Measurements from ENCODE around the gene RAD51B.

Gene RAD51B

DNA sequence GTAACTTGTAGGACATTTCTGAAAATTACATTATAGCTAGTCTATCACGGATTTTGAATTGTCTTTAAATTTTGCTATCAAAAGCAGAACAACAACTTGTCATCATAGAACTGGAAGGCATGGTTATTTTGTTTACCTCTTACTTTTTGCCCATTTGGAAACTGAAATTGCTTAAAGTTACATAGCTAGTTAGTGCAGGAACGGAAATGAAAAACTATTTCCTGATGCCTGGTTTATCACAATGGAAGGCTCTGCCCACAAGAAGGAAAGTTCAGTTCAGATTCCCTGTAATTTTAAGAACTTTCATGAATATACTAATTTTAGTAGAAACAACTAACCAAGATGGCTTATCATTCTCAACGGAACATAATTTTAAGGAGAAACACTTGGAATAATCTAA lies 427.7 kb downstream of the RAD51B start:
- Histone ChIP-seq H3K27me3 (ENCODE audit: insufficient read depth, insufficient read length) (no peaks in the 10 kb centered on the region), H3K9ac (ENCODE audit: insufficient read length, low read depth) (no peak overlapping the region), H3K4me3 (ENCODE audit: insufficient read length, low read depth) (no peak overlapping the region), H3K4me1 (ENCODE audit: insufficient read depth, insufficient read length) (peaks cover 2% of the 10 kb centered on the region), H3K9me3 (ENCODE audit: insufficient read depth, low read length) (no peaks in the 10 kb centered on the region), H3K36me3 (ENCODE audit: insufficient read depth, insufficient read length, low read length) (no peaks in the 10 kb centered on the region)
- TF ChIP-seq SUZ12 (IDR thresholded peaks at IDR 0.05; ENCODE audit: extremely low read depth, insufficient read depth, insufficient read length), result no peak
- no peak for TF ChIP-seq YY1 (IDR thresholded peaks at IDR 0.05; ENCODE audit: insufficient read depth, insufficient read length)
- TF ChIP-seq ZNF274 (IDR thresholded peaks at IDR 0.05; ENCODE audit: low read depth, low read length), result no peak
- no peak for DNase-seq (ENCODE audit: low read depth, low spot score)

DNA sequence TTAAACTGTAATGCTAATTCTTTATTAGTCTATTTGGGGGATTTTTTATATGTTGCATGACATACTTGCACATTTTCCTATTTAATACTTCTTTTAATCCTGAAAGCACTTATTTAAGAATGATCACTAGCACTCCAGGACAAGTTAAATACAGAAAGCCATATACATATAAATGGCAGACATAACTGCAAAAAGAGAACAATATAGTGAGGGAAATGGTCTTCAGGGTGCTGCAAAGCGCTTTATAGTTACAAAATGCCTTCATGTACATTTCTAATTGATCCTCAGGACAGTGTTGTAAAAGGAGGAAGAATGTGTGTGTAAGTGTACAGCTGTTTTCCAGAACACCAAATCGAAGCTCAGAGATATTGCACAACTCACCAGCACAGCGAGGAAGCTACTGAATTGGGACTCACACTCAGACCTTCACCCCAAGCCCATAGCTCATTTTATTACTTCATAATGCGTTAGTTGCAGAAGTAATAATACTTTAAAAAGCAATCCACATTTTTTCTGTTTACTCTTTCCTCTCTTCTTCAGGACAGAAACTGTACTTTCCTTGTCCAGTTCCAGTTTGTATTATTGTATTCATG lies 428.2 kb downstream of the RAD51B start:
- H3K9me3 ChIP-seq (ENCODE audit: insufficient read depth, low read length), result no peaks in the 10 kb centered on the region
- TF ChIP-seq YY1 (IDR thresholded peaks at IDR 0.05; ENCODE audit: insufficient read depth, insufficient read length) (no peak), SUZ12 (IDR thresholded peaks at IDR 0.05; ENCODE audit: extremely low read depth, insufficient read depth, insufficient read length) (no peak), ZNF274 (IDR thresholded peaks at IDR 0.05; ENCODE audit: low read depth, low read length) (no peak)
- no peak for DNase-seq (ENCODE audit: low read depth, low spot score)
- no peaks in the 10 kb centered on the region for H3K27me3 ChIP-seq (ENCODE audit: insufficient read depth, insufficient read length)
- H3K4me1 ChIP-seq (ENCODE audit: insufficient read depth, insufficient read length), result peaks cover 2% of the 10 kb centered on the region
- peak overlapping the region; percentile 15 for H3K9ac ChIP-seq (ENCODE audit: insufficient read length, low read depth)
- no peak overlapping the region for H3K4me3 ChIP-seq (ENCODE audit: insufficient read length, low read depth)
- no peaks in the 10 kb centered on the region for H3K36me3 ChIP-seq (ENCODE audit: insufficient read depth, insufficient read length, low read length)

DNA sequence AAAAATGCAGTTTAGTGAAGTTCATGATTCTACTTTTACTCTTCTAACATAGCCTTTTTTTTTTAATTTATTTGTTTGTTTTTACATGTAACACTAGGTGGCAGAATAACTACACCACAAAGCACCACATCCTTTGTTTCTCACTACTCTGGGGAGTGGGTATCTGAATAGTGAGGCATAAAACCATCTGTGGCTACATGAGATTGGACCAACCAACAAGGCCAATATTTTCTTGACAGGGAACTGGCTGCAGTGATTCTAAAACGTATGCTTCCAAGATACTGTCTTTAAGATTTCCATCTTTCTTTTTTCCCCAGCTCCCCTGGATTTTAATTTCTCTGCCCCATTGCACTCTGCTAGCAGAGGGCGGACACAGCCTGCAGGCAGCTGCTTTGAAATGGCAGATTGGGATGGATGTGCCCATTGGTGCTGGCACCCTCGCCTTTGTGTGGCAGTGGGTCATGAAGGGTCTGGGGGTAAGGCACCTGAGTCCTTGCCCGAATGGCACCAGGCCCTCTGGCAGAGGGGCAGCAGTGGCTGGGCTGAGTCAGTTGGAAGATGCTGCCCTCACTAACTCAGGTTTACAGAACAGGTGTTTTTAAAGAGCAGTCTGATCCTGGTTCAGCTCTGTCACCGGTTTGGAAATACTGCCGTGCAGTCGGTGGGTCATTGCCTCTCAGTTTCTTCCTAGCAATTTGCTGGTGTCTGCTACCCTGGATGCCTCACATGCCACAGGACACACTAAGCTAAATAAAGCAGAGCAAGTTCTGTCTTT lies 429.1 kb downstream of the RAD51B start:
- peaks cover 2% of the 10 kb centered on the region for H3K4me1 ChIP-seq (ENCODE audit: insufficient read depth, insufficient read length)

DNA sequence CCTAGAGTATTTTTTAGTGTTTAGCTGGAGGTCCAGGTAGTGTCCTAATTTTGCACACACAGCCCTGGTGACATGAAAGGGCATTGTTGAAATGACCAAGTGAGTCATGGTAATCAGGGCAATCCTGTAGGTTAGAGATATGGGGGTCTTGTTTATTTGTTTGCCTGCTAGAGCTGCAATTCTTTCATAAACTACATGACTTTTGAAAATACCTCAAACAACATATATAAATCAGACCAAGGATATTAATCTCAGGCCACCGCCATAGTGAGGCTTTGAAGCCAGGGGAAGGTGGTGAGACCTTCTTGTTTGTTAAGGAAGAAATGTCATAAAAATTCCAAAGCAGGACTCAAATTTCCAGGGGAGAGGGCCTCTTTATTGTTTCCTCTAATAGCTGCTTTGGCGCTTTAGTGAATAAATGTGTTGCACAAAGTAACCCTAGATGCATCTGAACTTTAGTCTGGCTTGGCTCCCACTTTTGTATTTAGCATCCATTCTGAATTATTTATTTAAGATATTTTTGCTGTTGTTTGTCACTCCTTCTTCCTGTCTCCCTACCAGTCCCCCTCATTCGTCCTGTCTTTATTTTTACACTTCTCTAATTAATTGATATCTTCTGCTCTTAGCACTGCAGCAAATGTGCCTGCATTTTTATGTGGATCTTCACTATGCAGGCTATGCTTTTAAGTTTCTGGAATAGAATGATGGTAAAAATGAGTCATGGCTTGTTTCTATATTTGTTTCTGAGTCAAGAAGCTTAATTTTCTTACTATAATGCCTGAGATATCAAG lies 430.3 kb downstream of the RAD51B start:
- DNase-seq (ENCODE audit: low read depth, low spot score), result no peak
- H3K36me3 ChIP-seq (ENCODE audit: insufficient read depth, insufficient read length, low read length), result no peaks in the 10 kb centered on the region
- peaks cover 2% of the 10 kb centered on the region for H3K4me1 ChIP-seq (ENCODE audit: insufficient read depth, insufficient read length)
- H3K9me3 ChIP-seq (ENCODE audit: insufficient read depth, low read length), result no peaks in the 10 kb centered on the region
- H3K9ac ChIP-seq (ENCODE audit: insufficient read length, low read depth), result no peak overlapping the region
- no peak for TF ChIP-seq SUZ12 (IDR thresholded peaks at IDR 0.05; ENCODE audit: extremely low read depth, insufficient read depth, insufficient read length)
- no peak for TF ChIP-seq ZNF274 (IDR thresholded peaks at IDR 0.05; ENCODE audit: low read depth, low read length)
- TF ChIP-seq YY1 (IDR thresholded peaks at IDR 0.05; ENCODE audit: insufficient read depth, insufficient read length), result no peak
- no peaks in the 10 kb centered on the region for H3K27me3 ChIP-seq (ENCODE audit: insufficient read depth, insufficient read length)
- H3K4me3 ChIP-seq (ENCODE audit: insufficient read length, low read depth), result no peak overlapping the region

More for the DNA sequence above, 429.1 kb downstream of the RAD51B start:
- TF ChIP-seq ZNF274 (IDR thresholded peaks at IDR 0.05; ENCODE audit: low read depth, low read length) (no peak), SUZ12 (IDR thresholded peaks at IDR 0.05; ENCODE audit: extremely low read depth, insufficient read depth, insufficient read length) (no peak), YY1 (IDR thresholded peaks at IDR 0.05; ENCODE audit: insufficient read depth, insufficient read length) (no peak)
- no peaks in the 10 kb centered on the region for H3K27me3 ChIP-seq (ENCODE audit: insufficient read depth, insufficient read length)
- DNase-seq (ENCODE audit: low read depth, low spot score), result peak; percentile 43
- no peak overlapping the region for H3K9ac ChIP-seq (ENCODE audit: insufficient read length, low read depth)
- no peaks in the 10 kb centered on the region for H3K36me3 ChIP-seq (ENCODE audit: insufficient read depth, insufficient read length, low read length)
- no peaks in the 10 kb centered on the region for H3K9me3 ChIP-seq (ENCODE audit: insufficient read depth, low read length)
- no peak overlapping the region for H3K4me3 ChIP-seq (ENCODE audit: insufficient read length, low read depth)

DNA sequence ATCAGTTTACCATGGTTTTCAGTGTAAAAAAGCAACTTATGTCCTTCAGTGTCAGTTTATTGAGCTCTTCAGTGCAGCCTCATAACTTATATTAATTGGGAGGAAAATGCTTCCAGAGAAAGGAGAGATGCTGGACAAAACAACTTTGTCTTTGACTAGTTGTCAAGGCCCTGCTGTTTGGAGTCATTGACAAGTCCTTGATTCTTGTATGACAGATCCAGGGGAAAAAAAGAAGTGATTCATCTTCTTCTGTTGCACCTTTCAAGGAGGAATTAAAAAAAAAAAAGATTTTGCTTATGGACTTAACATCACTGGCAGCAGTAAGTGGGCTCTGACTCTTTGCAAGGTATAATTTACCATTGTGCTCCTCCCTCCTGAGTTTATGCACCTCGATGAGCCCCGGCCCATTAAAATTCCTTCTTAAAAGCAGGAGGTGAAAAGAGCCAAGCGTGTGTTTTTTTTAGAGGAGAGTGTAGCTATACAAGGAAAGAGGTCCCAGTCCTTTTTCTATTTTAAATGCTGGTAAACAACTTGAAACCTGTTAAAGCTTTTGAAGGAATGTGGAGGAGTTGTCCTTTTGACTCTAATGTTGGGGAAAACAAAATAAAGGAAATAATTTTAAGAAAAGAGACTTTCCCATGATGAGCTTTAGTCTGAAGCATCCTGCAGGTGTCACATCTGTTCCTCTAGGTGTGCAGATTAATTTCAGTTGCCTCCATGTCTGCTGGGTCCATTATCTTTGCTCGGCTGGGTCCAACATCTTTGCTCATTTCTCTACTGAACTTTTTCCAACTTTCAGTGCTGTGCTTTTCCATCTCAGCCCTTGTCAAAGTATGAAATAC lies 431.6 kb downstream of the RAD51B start:
- no peak for TF ChIP-seq ZNF274 (IDR thresholded peaks at IDR 0.05; ENCODE audit: low read depth, low read length)
- no peaks in the 10 kb centered on the region for H3K36me3 ChIP-seq (ENCODE audit: insufficient read depth, insufficient read length, low read length)
- DNase-seq (ENCODE audit: low read depth, low spot score), result no peak
- no peak overlapping the region for H3K4me3 ChIP-seq (ENCODE audit: insufficient read length, low read depth)
- no peak overlapping the region for H3K9ac ChIP-seq (ENCODE audit: insufficient read length, low read depth)
- peaks cover 2% of the 10 kb centered on the region for H3K4me1 ChIP-seq (ENCODE audit: insufficient read depth, insufficient read length)
- H3K27me3 ChIP-seq (ENCODE audit: insufficient read depth, insufficient read length), result no peaks in the 10 kb centered on the region
- no peaks in the 10 kb centered on the region for H3K9me3 ChIP-seq (ENCODE audit: insufficient read depth, low read length)

DNA sequence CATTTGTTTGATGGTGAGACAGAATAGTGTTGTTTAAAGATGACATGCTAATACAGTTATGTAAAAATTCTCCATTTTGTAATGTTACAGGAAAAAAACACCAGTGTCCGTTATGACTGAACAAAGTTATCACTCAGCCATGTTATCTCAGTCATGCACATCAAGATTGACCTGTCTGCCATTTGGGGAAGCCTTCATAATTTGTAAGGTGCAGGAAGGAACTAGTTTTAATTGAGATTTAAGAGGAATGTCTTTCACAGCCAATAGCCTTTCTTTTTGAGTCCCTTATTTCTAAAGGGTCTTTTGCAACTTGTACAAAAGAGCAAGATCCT lies 432.2 kb downstream of the RAD51B start:
- Histone ChIP-seq H3K27me3 (ENCODE audit: insufficient read depth, insufficient read length) (no peaks in the 10 kb centered on the region), H3K4me1 (ENCODE audit: insufficient read depth, insufficient read length) (peaks cover 2% of the 10 kb centered on the region), H3K4me3 (ENCODE audit: insufficient read length, low read depth) (no peak overlapping the region), H3K36me3 (ENCODE audit: insufficient read depth, insufficient read length, low read length) (no peaks in the 10 kb centered on the region), H3K9me3 (ENCODE audit: insufficient read depth, low read length) (no peaks in the 10 kb centered on the region), H3K9ac (ENCODE audit: insufficient read length, low read depth) (no peak overlapping the region)
- DNase-seq (ENCODE audit: low read depth, low spot score), result no peak
- TF ChIP-seq ZNF274 (IDR thresholded peaks at IDR 0.05; ENCODE audit: low read depth, low read length) (no peak), SUZ12 (IDR thresholded peaks at IDR 0.05; ENCODE audit: extremely low read depth, insufficient read depth, insufficient read length) (no peak), YY1 (IDR thresholded peaks at IDR 0.05; ENCODE audit: insufficient read depth, insufficient read length) (no peak)
